MM.1S (cell line): ENCODE measurements around the gene MINDY4.

Experiments
- EZH2 ChIP-seq: fragments of 300-600 bp; sonication (generic); optimal IDR thresholded peaks from 2 replicates; pipeline ENCODE3; 2017; ENCODE audit warnings: low read depth, mild to moderate bottlenecking, antibody characterized with exemption, low read length, mixed read lengths
- EZH2phosphoT487 ChIP-seq: fragments of 300-600 bp; sonication (generic); IDR thresholded peaks from 2 replicates; pipeline ENCODE4 v1.6.1; 2018; ENCODE audit warnings: antibody characterized with exemption, low read length
- TF ChIP-seq, protein P1 (sequence below): fragments of 300-600 bp; sonication (generic); IDR thresholded peaks from 2 replicates; pipeline ENCODE4 v1.5.1; 2016; ENCODE audit warnings: antibody characterized with exemption, low read length, mixed read lengths

DNA sequence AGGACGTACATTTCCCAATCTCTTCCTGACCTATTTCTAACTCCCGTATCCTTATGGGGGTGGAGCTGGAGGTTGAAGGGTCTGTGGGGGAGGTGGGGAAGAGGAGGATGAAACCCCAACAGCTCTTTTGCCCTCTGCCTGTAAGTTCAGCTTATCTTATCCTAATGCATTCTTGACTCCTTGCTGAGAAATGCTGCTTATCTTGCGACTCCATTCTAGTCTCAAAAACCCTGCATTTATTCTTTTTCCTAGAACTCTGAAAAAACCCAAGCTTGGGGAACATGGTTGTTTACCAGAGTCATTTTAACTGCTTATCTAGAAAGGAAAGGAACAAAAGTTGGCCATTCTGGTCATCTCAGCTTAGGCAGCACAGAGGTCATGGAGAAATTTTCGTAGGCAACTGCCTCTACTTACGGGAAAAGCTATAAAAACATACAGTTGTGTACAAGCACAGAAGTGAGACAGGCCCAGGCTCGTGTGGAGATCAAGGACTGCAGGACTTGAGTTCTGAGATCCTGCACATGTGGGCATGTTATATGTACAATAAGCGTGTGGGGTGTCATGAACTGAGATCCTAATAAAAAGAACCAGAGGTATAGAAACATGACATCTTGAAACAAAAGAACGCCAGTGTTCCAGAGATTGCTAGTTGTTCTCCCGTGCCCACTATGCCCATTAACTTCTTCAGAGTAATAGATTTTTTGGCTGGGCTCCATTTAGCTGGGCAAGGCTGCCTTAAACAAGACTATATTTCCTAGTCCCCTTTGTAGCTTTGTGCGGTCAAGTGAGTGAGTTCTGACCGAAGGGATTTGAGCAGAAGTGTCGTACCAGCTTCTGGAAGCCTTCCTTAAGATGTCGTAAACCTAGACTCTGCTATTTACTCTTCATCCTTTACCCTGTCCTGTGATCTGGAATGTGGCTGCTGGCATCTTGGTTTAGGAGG is 9.7 kb upstream of the MINDY4 start:
- TF ChIP-seq, protein P1, sequence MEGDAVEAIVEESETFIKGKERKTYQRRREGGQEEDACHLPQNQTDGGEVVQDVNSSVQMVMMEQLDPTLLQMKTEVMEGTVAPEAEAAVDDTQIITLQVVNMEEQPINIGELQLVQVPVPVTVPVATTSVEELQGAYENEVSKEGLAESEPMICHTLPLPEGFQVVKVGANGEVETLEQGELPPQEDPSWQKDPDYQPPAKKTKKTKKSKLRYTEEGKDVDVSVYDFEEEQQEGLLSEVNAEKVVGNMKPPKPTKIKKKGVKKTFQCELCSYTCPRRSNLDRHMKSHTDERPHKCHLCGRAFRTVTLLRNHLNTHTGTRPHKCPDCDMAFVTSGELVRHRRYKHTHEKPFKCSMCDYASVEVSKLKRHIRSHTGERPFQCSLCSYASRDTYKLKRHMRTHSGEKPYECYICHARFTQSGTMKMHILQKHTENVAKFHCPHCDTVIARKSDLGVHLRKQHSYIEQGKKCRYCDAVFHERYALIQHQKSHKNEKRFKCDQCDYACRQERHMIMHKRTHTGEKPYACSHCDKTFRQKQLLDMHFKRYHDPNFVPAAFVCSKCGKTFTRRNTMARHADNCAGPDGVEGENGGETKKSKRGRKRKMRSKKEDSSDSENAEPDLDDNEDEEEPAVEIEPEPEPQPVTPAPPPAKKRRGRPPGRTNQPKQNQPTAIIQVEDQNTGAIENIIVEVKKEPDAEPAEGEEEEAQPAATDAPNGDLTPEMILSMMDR, result no peak
- TF ChIP-seq EZH2, result no peak
- no peak for TF ChIP-seq EZH2phosphoT487
